T1000 (cell line): ENCODE data around the gene APOL5.
"Not testable (repeated sequence)": the region's sequence is repeated elsewhere in the genome, so short reads cannot be mapped to it uniquely, and the experiment has no call there.

Source experiments
- DNase-seq: peaks from one replicate; lab custom pipeline; 2025; ENCODE audit warnings: mixed read lengths; lab: John Stamatoyannopoulos, UW

APOL5 gene

DNA sequence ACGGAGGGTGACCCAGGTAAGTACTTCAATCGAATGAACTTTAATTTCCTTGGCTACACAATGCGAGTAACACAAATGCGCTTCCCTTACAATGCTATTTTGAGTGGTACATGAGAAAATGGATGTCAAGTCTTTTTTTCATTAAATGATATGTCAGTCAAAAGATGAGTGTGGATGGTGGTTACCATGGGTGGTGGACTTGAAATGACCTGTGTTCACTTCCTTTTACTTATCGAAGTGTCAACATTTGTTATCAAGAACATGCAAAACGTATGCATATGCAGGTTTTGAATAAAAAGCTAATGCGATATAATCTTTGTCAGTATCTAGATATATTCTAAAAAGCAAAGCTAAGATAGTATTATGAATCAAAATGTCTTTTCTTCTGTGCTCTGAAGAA is 8.8 kb upstream of the APOL5 start:
- DNase-seq: no peak

DNA sequence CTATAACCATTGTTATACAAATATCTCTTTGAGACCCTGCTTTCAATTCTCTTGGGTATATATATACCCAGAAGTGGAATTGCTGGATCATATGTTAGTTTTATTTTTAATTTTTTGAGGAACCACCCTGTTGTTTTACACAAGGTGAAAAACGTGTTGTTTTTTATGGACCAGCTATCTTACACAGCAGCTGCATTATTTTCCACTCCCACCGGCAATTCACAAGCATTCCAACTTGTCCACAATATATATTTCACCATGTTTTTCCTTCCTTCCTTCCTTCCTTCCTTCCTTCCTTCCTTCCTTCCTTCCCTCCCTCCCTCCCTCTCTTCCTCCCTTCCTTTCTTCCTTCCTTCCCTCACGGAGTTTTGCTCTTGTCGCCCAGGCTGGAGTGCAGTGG is 6.3 kb upstream of the APOL5 start:
- DNase-seq: no peak

DNA sequence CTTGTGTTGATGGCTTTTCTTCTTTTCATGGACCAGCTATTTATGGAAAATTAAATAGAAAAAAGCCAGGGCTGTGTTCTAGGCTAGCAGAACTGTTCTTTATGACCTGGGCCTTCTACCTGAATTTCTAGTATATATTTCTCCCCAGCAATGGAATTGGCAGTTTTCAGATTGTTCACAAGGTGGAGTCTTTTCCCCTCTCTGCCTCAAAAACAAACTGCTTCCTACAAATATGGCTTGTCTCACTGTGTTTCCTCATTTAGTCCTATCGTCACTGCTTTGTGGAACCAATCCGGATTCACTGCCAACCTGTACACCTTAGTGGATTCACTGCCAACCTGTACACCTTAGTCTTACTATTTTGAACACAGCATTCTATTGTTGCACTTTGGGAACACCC is 5.0 kb upstream of the APOL5 start:
- no peak for DNase-seq

DNA sequence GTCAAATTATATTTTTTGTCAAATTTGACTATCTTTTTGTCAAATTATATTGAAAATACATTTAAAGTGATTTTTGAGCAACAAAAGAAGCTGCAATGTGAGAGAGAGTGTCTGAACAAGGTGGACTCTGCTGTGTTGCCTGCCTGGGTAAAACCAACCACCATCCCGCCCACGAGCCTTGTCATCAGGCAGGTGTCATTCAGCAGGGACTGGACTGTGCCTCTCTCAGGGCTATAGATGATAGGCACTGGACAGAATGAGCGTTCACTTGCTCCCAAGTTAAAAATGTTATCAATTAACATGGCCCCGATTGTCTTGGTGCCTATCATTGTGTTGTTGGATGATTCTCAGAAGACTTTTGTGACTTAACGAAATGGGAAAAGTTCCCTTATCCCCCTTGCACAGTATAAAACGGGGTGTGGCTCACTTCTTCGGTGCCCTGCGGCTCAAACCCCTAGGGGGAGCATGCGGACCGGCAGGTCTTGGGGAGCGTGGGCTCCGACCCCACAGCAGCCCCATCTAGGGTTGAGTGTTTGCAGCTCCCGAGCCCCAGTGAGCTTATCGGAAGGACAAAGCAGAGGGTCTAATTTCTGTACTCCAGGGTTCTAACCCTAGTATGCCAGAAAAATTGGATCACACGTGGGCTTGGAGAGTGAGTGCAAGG is 1.7 kb downstream of the APOL5 start:
- DNase-seq: no peak

DNA sequence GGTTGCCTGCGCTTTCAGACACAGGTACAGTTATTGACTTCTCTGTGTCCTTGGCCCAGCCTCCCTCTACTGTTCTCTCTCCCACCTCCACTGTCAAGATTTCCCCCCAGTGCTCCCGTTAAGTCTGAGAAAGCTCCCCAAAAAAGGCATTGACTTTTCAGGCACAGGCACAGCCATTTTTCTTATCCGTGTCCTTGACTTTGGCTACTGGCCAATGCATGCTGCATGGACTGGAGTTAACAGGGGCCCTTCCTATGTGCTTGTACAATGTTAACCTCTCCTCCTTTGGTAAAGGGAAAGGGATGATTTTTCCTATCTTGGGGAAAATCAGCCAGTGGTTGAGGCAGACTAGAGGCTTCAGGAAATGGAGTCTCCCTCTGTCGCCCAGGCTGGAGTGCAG is 4.3 kb downstream of the APOL5 start:
- no peak for DNase-seq

DNA sequence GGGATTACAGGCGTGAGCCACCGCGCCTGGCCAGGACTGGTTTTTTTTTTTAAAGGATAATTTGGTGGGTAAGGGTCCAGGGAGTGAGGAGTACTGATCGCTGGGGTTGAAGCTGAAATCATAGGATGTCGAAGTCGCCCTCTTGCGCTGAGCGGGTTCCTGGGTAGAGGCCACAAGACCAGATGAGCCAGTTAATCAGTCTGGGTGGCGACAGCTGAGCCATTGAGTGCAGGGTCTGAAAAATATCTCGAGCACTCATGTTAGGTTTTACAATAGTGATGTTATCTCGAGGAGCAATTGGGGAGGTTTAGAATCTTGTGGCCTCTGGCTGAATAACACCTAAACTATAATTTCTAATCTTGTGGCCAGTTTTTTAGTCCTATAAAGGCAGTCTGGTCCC is 7.8 kb downstream of the APOL5 start:
- no peak for DNase-seq

DNA sequence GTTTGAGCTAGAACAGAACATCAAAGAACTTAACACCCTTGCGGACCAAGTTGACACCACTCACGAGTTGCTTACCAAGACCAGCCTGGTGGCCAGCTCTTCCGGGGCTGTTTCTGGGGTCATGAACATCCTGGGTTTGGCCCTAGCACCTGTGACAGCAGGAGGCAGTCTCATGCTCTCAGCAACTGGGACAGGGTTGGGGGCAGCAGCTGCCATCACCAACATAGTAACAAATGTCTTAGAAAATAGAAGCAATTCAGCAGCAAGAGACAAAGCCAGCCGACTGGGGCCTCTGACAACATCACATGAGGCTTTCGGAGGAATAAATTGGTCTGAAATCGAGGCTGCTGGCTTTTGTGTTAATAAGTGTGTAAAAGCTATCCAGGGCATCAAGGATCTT is 8.7 kb downstream of the APOL5 start:
- no peak for DNase-seq

DNA sequence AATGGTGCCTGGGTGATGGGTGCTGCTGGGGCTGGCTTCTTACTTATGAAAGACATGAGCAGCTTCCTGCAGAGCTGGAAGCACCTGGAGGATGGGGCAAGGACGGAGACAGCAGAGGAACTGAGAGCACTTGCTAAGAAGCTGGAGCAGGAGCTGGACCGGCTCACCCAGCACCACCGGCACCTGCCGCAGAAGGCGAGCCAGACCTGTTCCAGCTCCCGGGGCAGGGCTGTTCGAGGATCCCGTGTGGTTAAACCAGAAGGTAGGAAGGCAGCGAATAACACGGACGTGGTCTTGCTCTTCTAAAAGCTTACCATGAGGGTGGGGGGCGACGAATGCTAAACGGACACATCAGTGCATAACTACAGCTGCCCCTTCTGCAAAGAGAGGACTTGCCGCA is 9.3 kb downstream of the APOL5 start:
- no peak for DNase-seq

DNA sequence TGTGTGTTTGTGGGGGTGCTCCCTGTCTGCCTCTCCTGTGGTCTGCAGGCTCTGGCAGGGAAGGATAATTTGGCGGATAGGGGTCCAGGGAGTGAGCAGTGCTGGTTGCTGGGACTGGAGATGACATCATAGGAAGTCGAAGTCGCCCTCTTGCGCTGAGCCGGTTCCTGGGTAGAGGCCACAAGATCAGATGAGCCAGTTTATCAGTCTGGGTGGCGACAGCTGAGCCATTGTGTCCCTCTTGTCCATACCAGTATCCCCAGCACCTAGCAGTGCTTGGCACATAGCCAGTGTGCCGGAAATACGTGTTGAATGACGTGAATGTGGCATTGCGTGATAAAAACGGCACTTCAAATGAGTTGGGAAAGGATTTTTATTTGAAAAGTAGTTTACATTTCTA is 9.8 kb downstream of the APOL5 start:
- no peak for DNase-seq

DNA sequence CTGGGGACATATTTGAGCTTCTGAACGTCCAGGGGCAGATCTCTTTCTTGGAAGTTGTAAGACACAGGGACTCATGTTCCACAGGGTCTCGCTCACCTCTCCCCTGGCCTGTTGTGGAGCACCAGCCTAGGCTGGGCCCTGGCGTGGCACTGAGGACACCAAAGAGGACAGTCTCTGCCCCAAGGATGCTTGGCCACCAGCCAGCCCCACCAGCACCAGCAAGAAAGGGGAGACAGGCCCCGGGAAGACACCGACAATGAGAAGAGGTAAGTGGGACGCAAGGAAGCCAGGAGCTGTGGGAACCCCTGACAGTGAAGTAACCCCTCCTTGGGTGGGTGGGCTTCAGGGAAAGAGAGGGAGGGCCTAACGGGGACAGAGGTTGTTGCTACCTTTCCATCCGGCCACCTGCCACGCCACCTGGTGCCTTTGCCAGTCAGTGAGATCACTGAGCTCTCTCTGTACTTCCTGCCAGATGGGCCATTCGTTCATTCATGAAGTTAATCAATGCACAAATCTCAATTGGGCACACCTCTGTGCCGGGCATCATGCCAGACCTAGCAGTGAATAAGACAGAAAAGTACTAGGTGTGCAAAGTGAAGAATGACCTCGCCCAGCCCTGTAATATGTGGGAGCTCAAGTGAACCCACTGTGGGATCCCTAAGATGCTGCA is 11.1 kb downstream of the APOL5 start:
- no peak for DNase-seq

DNA sequence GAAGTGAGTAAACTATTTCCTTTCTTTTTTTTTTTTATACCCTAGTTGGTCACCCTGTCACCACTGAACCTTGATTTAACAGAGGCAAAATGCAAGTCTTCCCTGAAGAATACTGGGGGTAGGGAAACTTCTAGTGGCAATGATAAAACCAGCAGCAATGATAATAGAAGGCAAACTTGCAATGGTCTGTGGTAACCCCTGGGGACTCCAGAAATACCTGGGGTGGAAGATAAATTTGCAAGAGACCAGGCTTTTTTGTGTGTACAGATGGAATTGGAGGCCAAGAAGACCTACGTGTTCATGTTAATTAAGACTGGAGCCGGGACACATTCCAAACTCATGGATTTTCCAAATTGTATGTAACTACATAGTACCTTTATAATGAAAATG is 11.6 kb downstream of the APOL5 start:
- DNase-seq: no peak

DNA sequence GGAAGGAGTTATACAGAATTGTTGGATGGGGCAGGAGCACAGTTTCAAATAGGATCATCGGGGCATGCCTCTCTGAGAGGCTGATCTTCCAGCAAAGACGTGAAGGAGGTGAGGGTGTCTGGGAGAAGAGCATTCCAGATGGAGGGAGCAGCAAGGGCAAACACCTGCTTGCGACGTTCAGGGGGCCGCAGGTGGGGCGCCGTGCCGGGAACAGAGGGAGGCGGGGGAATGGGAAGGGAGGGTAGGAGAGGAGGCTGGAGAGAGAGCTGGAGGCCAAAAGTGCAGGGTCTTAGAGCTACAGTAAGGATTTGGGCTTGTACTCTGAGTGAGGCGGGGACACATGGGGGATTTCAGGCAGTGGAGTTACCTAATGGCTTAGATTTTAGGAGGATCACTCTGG is 13.6 kb downstream of the APOL5 start:
- DNase-seq: no peak

DNA sequence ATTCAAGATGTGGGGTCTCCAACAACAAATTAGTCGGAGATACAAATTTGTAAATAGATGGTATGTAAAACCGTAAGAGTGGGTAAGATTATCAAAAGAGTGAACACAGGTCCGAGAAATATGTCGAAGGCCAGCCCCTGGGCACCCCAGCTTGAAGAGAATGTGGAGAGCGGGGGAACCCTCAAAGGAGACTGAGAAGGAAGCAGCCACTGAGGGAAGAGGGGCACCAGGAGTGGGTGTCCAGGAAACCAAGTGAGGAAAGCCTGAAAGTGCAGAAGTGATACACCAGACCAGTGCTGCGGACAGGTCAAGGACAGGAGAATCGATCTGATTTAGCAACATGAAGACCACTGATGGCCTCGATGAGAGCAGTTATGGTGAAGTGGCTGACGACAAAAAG is 14.4 kb downstream of the APOL5 start:
- DNase-seq: no peak

DNA sequence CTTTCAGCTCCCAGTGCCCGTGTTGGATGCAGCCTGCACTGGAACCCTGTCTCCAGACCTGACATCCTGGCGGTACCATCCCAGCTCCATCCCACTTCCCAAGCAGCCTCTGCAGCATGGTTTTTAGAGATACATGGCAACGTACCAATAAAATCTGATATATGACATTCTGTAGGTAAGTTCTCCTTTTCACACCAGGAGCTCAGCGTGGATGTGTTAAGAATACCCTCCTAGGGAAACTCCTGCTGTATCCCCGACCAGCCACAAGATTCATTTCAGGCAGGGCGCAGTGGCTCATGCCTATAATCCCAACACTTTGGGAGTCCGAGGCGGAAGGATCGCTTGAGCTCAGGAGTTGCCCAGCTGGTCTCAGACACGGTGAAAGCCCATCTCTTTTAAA is 15.4 kb downstream of the APOL5 start:
- no peak for DNase-seq

DNA sequence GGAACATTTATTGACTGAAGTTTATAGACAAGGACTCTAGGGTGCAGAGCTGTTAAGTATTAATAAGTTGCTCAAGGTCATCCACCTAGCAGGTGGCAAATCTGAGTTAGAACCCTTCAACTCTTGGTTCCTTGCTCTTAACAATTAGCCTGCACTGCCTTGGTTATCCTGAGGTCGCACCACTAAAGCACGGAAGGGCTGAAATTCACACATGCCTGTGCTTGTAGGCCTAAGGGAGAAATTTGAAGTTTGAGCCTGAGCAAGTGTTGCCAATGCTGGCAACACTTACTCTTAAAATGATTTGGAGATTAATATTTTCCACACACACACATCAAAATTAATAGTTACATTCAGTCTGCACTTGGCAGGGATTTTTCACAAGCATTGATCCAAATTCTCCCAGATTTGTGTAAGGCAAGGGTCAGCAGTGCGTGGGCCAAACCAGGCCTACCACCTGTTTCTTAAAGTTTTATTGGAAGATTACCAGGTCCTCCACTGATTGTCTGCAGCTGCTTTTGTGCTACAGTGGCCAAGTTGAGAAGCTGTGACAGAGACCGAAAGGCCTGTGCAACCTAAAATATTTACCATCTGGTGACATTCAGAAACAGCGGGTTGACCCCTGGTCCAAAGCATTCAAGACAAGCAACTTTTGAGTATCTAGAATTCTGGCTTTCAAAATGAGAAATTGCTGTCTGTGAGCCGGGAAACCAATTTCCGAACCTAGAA is 16.3 kb downstream of the APOL5 start:
- no peak for DNase-seq

DNA sequence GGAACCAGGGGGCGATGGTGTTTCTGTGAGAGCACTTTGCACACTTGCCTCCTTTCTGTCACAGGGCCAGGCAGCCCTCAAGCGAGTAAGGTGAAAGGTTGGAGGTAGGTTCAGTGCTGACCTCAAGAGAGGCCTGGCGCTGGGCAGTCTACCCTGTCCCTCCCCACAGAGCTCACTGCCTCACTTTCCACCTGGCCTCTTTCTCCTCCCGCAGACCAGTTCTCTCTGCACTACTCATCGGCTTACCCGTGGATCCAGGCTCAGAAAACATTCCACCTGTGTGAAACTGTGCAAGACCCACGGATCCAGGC is 16.8 kb downstream of the APOL5 start:
- DNase-seq: no peak

DNA sequence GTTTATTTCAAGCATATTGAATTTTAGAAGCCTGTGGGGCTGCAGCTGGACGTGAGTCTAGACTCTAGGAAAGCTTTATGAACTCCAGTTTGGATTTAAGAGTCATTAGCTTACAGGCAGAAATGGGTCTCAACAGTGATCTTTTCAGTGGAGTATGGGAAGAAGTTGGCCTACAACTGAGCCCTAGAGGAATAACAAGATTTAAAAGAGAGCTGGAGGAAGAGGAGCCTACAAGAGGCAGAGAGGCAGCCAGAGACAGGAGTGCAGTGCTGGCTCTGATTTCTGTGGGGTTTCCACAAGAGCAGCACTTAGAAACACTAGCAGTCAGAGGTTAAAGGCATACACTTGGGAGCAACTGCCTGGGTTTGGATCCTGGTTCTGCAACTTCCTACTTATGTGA is 17.9 kb downstream of the APOL5 start:
- no peak for DNase-seq

DNA sequence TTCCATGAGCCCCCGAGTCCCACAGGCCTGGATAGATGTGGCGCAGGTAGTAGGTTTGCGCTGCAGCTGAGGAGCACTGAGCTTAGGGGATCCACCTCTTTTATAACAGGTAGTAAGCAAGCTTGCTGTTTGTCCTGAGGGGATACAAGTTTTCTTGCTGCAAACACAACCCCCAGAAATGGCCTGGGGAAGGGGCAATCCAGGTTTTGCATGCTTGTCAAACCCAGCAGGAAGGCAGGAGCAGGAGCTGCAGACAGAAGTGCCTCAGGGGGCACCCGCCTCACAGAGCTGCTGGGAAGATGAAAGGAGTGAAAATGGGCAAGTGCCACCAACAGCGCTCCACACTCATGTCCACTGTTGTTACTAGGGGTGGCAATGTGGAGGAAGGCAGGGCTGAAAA is 18.5 kb downstream of the APOL5 start:
- no peak for DNase-seq

DNA sequence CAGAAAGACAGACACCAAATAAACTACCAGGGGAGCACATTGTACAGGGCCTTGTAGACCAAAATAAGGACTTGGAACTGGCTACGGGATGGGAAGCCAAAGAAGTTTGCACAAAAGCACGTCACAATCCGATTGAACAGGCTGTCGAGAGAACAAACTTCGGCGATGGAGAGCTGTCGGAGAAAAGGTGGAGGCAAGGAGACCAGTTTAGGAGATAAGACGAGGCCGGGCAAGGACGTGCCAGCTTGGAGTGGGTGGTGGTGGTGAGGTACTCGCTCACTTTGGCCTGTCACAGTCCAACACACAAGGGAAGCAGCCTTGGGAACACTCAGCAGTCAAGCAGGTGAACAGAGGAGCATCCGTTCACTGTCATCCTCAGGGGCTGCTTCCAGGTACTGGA is 19.0 kb downstream of the APOL5 start:
- DNase-seq: no peak

DNA sequence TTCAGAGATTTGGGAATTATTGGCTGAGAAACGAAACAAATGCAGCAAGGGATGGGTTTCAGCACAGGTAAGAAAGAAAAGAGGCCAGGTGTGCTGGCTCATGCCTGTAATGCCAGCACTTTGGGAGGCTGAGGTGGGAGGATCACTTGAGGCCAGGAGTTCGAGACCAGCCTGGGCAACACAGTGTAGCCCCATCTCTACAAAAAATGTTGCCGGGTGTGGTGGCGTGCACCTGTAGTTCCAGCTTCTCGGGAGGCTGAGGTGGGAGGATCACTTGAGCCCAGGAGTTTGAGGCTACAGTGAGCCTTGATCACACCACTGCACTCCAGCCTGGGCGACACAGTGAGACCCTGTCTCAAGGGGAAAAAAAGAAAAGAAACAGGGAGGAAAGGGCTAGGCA is 20.2 kb downstream of the APOL5 start:
- DNase-seq: not testable (repeated sequence)

DNA sequence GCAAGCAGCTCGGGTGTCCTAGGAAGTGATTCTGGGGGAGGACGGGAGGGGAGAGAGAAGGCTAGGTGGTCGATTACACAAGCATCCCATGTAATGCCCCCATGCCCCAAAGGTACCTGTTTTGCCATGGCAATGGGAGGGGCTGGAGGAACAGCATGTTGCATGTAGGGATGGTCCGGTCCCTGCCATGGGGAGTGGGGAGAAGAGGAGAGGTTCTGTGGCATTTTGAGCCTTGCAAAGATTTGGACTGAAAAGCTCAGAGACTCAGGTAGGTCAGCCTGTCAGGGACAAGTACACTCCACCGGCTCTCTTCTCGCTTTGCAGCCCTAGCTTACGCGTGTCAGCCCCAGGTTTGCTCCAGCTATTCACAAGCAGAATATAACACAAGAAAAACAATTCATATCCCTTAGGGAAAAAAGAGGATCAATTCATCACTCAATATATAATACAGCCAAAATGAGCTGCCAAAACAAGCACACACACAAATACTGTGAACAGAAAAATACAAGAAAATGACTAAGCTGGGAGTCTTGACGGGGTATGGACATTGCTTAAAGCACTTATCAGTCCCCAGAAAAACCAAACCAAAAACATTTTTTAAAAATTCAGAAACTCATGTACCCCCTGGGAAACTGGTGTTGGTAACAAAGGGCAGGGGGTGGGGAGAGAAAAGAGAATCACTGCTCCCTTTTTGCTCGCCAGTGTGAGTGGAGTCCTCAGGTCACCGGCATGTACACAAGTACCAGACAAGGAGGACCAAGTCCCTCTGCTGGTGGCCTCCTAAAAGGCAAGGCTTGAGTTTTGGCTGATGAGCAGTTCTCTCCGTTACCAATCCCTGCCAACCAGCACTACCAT is 21.6 kb downstream of the APOL5 start:
- DNase-seq: no peak

DNA sequence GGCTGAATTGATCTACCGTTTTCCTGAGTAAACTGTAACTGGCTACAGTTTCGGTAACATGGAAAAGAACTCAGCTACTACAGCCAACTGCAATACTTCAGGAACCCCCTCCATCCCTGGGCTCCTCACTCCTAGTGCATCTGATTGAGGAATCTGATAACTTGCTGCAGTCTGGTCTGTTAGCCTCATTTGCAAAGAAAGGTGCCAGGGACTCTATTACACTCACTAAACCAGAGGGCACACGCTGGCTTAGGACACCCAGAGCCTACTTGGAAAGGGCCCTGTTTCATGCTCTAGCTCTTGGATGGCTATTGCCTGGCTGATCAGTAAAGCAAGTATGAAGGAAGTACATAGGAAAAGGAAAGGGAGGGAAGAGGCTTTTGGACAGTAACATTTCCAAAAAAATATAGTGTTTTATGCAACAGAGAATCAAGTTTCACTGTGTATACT is 22.3 kb downstream of the APOL5 start:
- no peak for DNase-seq

DNA sequence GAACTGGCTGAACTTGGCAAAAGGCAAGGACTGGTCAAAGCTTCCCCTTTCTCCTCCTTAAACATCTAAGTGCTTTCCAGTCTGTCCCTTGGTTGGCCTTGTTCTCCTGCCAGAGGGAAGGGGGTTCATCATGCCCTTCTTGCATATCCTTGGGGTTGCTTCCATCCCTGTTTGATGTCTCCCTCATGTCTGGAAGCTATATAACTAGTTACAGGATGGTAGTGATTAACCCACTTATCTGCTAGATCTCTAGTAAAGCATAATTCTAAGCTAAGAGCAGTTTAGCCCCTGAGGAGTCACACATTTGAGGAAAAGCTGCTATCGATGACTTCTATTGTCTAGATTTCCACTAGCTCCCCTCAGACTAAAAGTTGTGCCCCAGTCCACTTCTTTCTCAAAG is 22.9 kb downstream of the APOL5 start:
- no peak for DNase-seq
